ENCODE data around the gene GOLPH3L.

GOLPH3L gene

DNA sequence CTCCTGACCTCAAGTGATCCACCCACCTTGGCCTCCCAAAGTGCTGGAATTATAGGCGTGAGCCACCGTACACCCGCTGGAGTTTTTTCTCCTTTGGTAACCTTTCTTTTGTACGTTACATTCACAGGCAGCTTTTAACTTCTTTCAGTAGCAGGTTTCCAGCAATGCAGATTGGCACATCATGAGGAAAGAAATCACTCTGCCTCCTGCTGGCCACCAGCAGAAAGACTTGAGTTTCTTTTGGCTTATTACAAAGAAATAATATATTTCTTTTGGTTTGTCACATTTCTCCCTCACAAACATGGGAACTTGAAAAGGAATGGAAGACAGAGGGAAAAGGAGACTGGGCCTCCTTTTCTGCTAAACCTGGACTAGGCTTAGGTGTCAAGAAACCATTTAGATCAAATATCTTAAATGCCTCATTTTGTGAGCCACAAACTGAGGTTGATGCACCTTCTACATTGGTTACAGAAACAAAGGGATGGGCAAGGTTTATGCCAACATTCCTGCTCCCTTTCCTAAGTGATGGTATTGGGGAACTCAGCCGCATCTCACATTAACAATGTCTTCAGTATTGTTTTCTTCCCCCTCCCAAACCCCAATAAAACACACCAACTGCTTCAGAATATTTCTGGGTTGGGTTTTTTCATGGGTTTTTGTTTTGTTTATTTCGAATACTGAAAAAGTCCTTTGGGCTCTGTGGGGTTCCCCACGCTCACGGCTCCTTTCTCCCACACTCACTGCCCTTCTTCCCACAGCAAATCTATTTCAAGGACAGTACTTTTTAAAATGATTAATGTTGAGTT, 75.3 kb downstream of the GOLPH3L start:
- peak; percentile 86 for DNase-seq (ENCODE audit: low read depth in 2 of 2)
- TF ChIP-seq, protein P1, sequence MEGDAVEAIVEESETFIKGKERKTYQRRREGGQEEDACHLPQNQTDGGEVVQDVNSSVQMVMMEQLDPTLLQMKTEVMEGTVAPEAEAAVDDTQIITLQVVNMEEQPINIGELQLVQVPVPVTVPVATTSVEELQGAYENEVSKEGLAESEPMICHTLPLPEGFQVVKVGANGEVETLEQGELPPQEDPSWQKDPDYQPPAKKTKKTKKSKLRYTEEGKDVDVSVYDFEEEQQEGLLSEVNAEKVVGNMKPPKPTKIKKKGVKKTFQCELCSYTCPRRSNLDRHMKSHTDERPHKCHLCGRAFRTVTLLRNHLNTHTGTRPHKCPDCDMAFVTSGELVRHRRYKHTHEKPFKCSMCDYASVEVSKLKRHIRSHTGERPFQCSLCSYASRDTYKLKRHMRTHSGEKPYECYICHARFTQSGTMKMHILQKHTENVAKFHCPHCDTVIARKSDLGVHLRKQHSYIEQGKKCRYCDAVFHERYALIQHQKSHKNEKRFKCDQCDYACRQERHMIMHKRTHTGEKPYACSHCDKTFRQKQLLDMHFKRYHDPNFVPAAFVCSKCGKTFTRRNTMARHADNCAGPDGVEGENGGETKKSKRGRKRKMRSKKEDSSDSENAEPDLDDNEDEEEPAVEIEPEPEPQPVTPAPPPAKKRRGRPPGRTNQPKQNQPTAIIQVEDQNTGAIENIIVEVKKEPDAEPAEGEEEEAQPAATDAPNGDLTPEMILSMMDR (IDR thresholded peaks at IDR 0.05; ENCODE audit: low read depth, low read length) = peak; percentile 67
- H3K4me3 ChIP-seq (replicated peaks in 1 of 2; ENCODE audit: low read depth in 2 of 2, low read length in 2 of 2) = no peak overlapping the region

DNA sequence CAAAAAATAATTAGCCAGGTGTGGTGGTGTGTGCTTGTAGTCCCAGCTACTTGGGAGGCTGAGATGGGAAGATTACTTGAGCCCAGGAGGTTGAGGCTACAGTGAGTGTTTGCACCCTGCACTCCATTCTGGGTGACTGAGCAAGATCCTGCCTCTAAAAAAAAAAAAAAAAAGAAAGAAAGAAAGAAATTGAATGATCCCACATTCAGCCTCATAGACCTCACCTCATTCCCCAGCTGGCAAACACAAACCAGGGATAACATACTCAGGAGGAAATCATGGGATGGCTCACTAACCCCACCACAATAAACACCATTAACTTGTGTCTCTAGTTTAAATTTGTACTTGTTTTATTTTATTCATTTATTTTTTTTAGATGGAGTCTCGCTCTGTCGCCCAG, 76.0 kb downstream of the GOLPH3L start:
- TF ChIP-seq, protein P1 (IDR thresholded peaks at IDR 0.05; ENCODE audit: low read depth, low read length) = no peak
- no peak overlapping the region for H3K4me3 ChIP-seq (replicated peaks in 1 of 2; ENCODE audit: low read depth in 2 of 2, low read length in 2 of 2)
- no peak for DNase-seq (ENCODE audit: low read depth in 2 of 2)

DNA sequence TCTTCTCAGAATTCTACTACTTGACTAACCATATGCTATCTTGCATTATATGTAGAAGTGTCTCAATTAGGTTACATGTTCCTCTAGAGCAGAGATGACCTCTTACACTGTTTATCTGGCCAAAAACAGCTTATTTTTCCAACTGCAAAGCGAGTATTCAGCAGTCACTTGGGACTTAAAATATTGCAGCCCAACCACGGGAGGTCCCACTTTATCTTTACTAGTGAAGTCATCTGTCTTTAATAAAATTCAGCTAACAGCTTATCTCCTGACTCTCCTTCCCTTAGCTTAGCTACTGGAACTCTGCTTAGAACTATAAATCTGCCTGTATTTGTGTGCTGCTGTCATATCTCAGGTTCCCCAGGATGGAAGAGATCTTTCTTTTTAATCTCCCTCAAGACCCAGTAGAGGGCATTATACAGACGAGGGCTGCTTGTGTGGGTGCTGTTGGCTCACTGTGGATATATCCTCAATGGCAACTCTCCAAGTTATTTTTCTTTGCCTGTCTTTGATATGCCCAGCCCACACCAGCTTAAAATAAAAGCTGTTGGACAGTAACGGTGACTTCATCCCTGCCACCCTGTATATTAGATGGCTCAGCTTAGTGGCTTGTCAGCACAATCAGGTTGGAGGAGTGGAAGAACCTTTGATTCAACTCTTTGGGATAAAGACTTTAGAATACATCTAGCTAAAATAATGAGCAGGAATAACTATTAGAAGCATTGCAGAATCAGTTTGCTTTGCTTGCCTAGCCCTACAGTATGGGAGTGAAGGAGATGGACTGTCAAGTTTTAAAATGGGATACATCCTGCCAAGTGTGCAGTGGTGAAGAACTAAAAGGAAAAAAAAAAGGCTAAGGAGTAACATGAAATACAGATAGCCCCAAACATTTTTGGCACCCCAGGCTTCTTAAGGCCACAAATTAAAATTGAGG, 77.1 kb downstream of the GOLPH3L start:
- no peak overlapping the region for H3K4me3 ChIP-seq (replicated peaks in 1 of 2; ENCODE audit: low read depth in 2 of 2, low read length in 2 of 2)
- DNase-seq (ENCODE audit: low read depth in 2 of 2) = peak; percentile 85
- TF ChIP-seq, protein P1 (IDR thresholded peaks at IDR 0.05; ENCODE audit: low read depth, low read length) = peak; percentile 31

DNA sequence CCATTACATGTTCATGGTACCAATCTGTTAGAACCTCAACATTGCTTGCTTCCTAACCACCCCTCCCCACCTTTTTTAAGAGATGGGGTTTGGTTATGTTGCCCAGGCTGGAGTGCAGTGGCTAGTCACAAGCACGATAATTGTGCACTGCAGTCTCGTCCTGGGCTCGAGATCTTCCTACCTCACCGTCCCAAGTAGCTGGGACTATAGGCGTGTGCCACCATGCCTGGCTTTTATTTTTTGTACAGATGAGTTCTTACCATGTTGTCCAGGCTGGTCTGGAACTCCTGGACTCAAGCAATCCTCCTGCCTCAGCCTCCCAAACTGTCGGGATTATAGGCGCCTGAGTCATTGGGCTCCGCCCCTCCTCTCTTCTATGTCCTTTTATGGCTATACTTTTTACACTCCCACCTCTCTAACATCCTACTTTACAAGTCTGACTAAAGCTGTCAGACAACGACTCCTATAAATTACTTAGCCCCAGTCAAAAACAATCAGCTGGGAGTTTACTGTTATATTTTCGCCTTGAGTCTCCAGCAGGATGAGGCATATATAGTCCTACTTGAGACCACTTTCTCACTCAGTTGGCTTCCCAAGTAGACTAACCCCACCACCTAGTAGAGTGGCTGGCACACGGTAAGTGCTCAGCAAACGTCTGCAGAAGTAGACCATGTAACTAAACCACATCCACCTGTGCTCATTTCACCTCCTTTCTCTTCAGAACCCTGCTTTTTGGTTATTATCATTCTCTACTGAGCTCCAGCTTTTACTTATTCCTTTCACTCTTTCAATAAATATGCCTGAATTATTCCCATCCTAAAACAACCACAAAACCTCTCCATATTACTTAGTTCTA, 81.4 kb downstream of the GOLPH3L start:
- no peak overlapping the region for H3K4me3 ChIP-seq (replicated peaks in 1 of 2; ENCODE audit: low read depth in 2 of 2, low read length in 2 of 2)
- TF ChIP-seq, protein P1 (IDR thresholded peaks at IDR 0.05; ENCODE audit: low read depth, low read length) = no peak
- DNase-seq (ENCODE audit: low read depth in 2 of 2) = no peak

DNA sequence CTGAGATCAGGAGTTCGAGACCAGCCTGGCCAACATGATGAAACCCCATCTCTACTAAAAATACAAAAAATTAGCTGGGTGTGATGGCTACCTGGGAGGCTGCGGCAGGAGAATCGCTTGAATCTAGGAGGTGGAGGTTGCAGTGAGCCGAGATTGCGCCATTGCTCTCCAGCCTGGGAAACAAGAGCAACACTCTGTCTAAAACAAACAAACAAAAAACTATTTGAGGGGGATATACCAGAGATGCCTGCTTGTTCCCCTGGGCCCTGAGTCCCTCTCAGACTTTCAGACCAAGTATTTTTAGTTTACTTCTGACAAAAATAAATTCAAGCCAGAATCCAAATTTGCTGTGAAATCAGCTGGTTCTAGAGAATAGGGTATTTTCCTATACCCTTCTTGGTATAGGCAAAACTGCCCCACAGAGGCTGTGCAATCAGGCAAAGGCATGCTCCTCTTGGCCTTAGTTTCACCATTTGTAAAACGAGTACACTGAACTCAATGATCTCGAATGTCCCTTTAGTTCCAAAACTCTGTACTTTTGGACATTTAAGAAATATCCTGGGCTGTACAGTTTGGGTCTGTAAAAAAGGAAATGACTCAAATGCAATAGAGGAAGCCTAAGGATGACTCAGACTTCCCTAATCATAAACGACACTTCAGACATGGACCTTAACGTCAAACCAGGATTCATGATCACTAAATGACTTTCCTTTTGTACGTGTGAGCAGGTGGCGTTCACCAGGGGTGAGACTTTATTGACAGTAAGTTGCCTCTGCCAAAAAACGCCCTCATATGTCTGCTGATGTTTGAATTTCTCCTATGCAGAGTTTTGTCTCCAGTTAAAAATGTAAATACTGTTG, 83.7 kb downstream of the GOLPH3L start:
- peak; percentile 95 to 96 for DNase-seq (ENCODE audit: low read depth in 2 of 2)
- peak overlapping the region in 1 of 2 donors; percentile 21 for H3K4me3 ChIP-seq (replicated peaks in 1 of 2; ENCODE audit: low read depth in 2 of 2, low read length in 2 of 2)
- TF ChIP-seq, protein P1 (IDR thresholded peaks at IDR 0.05; ENCODE audit: low read depth, low read length) = no peak

Data from cardiac fibroblast (primary cell).